Stimulated activated CD8-positive, alpha-beta memory T cell treated with anti-CD3 and anti-CD28 coated beads, Interleukin-4, amount 100 ng/mL, for 24 hours (primary cell): ENCODE results near the gene AACS.
"Not testable (repeated sequence)": the region's sequence is repeated elsewhere in the genome, so short reads cannot be mapped to it uniquely, and the experiment has no call there.

Source experiments
- DNase-seq: peaks from one replicate; pipeline ENCODE4 v3.0.0-alpha.2; 2020; ENCODE audit warnings: low read depth

Gene AACS

GRCh38 chr12:125125271-125125670 lies 60.0 kb downstream of the AACS start:
- no peak for DNase-seq

GRCh38 chr12:125128439-125129178 lies 63.4 kb downstream of the AACS start:
- DNase-seq = no peak

GRCh38 chr12:125129179-125129571 lies 63.9 kb downstream of the AACS start:
- DNase-seq = no peak

- DNase-seq = no peak
Observed at GRCh38 chr12:125129591-125130255, 64.5 kb downstream of the AACS start.

GRCh38 chr12:125131958-125132357 lies 66.7 kb downstream of the AACS start:
- DNase-seq = no peak

GRCh38 chr12:125132698-125133400 lies 67.6 kb downstream of the AACS start:
- no peak for DNase-seq

- no peak for DNase-seq
Observed at GRCh38 chr12:125133616-125134015, 68.4 kb downstream of the AACS start.

GRCh38 chr12:125134576-125134975 lies 69.3 kb downstream of the AACS start:
- DNase-seq = no peak

- DNase-seq = no peak
Observed at GRCh38 chr12:125135906-125136305, 70.7 kb downstream of the AACS start.

GRCh38 chr12:125136702-125137101 lies 71.5 kb downstream of the AACS start:
- no peak for DNase-seq

- DNase-seq = no peak
Observed at GRCh38 chr12:125137766-125138344, 72.6 kb downstream of the AACS start.

GRCh38 chr12:125140279-125141209 lies 75.3 kb downstream of the AACS start:
- no peak for DNase-seq

- DNase-seq = not testable (repeated sequence)
Observed at GRCh38 chr12:125141210-125141573, 76.0 kb downstream of the AACS start.

GRCh38 chr12:125142601-125143000 lies 77.4 kb downstream of the AACS start:
- no peak for DNase-seq

- DNase-seq = no peak
Observed at GRCh38 chr12:125143491-125143890, 78.3 kb downstream of the AACS start.

- no peak for DNase-seq
Observed at GRCh38 chr12:125145196-125145595, 80.0 kb downstream of the AACS start.

GRCh38 chr12:125148316-125148715 lies 83.1 kb downstream of the AACS start:
- no peak for DNase-seq

- DNase-seq = no peak
Observed at GRCh38 chr12:125149160-125150108, 84.2 kb downstream of the AACS start.

GRCh38 chr12:125151284-125151683 lies 86.0 kb downstream of the AACS start:
- no peak for DNase-seq

GRCh38 chr12:125152463-125152862 lies 87.2 kb downstream of the AACS start:
- no peak for DNase-seq

GRCh38 chr12:125155366-125155765 lies 90.1 kb downstream of the AACS start:
- no peak for DNase-seq
